CD14-positive monocyte (primary cell): ENCODE data around the gene PGLYRP2. TPM values are rescaled to one million over a fixed set of nuclear protein-coding genes. Genes with fewer than 3 reads are reported as not detected.
"Not testable (repeated sequence)": the region's sequence is repeated elsewhere in the genome, so short reads cannot be mapped to it uniquely, and the experiment has no call there.

Experiments
- DNase-seq, 3 donors: peaks; one replicate each; pipeline ENCODE4 v3.0.0-alpha.2; 2011 to 2022
- H2AFZ ChIP-seq: 2 replicates; pipeline ENCODE4 v1.6.0; 2012; ENCODE audit warnings: mild to moderate bottlenecking, low read depth, low read length, inconsistent platforms; ENCODE audit not compliant: insufficient read depth, poor library complexity, severe bottlenecking
- H3K27ac ChIP-seq, 2 donors: 1 replicate in 1 of 2; 2 replicates in 1 of 2; pipeline ENCODE4 v1.5.1; 2012 to 2013; ENCODE audit warnings: low read length in 2 of 2, control low read depth in 1 of 2, inconsistent platforms in 1 of 2, low read depth in 1 of 2, mild to moderate bottlenecking in 1 of 2
- H3K27me3 ChIP-seq, 2 donors: one replicate each; pipeline versions ENCODE4 v1.6.0 to v1.6.1; 2011 to 2013; ENCODE audit warnings: low read length in 2 of 2; ENCODE audit not compliant: control insufficient read depth in 2 of 2, insufficient read depth in 2 of 2
- H3K36me3 ChIP-seq, 2 donors: replicated peaks in 1 of 2; 1 replicate in 1 of 2; 2 replicates in 1 of 2; pipeline versions ENCODE4 v1.5.1 to v1.6.1; 2012 to 2013; ENCODE audit warnings: low read length in 2 of 2, control low read depth in 1 of 2, inconsistent platforms in 1 of 2, mild to moderate bottlenecking in 1 of 2; ENCODE audit not compliant: insufficient read depth in 2 of 2, control insufficient read depth in 1 of 2
- H3K4me1 ChIP-seq, 2 donors: 1 replicate in 1 of 2; 2 replicates in 1 of 2; pipeline versions ENCODE4 v1.5.1 to v1.6.1; 2012 to 2013; ENCODE audit warnings: low read length in 2 of 2, control low read depth in 1 of 2, inconsistent platforms in 1 of 2, mild to moderate bottlenecking in 1 of 2, moderate library complexity in 1 of 2; ENCODE audit not compliant: insufficient read depth in 2 of 2, control insufficient read depth in 1 of 2
- H3K4me2 ChIP-seq: replicated peaks from 2 replicates; pipeline ENCODE3; 2012; ENCODE audit warnings: low read length, moderate library complexity, mild to moderate bottlenecking; ENCODE audit not compliant: poor library complexity, severe bottlenecking; ENCODE audit errors: extremely low read depth
- H3K4me3 ChIP-seq, 3 experiments: fragments of 200-600 bp in 1 of 3; sonication (generic) in 1 of 3; replicated peaks in 1 of 3; 1 replicate in 2 of 3; 2 replicates in 1 of 3; pipeline ENCODE4 v1.5.1; 2011 to 2013; ENCODE audit warnings: low read length in 3 of 3, mild to moderate bottlenecking in 3 of 3, control low read depth in 2 of 3, low read depth in 2 of 3, inconsistent platforms in 1 of 3, moderate library complexity in 1 of 3
- H3K79me2 ChIP-seq: 2 replicates; pipeline ENCODE4 v1.6.0; 2012; ENCODE audit warnings: mild to moderate bottlenecking, control low read depth, inconsistent platforms, low read length, moderate library complexity; ENCODE audit not compliant: insufficient read depth
- H3K9ac ChIP-seq: 2 replicates; pipeline ENCODE4 v1.6.0; 2017; ENCODE audit warnings: low read length, mild to moderate bottlenecking; ENCODE audit not compliant: insufficient read depth, poor library complexity, severe bottlenecking
- H3K9me3 ChIP-seq, 2 donors: replicated peaks in 1 of 2; 1 replicate in 1 of 2; 2 replicates in 1 of 2; pipeline versions ENCODE4 v1.5.1 to v1.6.1; 2012 to 2013; ENCODE audit warnings: low read length in 2 of 2, control low read depth in 1 of 2; ENCODE audit not compliant: control insufficient read depth in 1 of 2, insufficient read depth in 1 of 2
- H4K20me1 ChIP-seq: 2 replicates; pipeline ENCODE4 v1.6.0; 2012; ENCODE audit warnings: mild to moderate bottlenecking, low read length, control low read depth, moderate library complexity; ENCODE audit not compliant: insufficient read depth
- H3K27ac Mint-ChIP-seq, 7 donors: one replicate each; pipeline ENCODE4 v1.8.0; 2020; ENCODE audit warnings: mild to moderate bottlenecking in 7 of 7, mixed read lengths in 7 of 7, moderate library complexity in 6 of 7, inconsistent platforms in 2 of 7
- H3K27me3 Mint-ChIP-seq, 3 donors: one replicate each; pipeline ENCODE4 v1.8.0; 2021 to 2022; ENCODE audit warnings: low read depth in 3 of 3, mild to moderate bottlenecking in 3 of 3, mixed read lengths in 3 of 3, moderate library complexity in 3 of 3, inconsistent platforms in 1 of 3
- H3K36me3 Mint-ChIP-seq, 2 donors: one replicate each; pipeline ENCODE4 v1.8.0; 2020; ENCODE audit warnings: mixed read lengths in 2 of 2, inconsistent platforms in 1 of 2, mild to moderate bottlenecking in 1 of 2
- H3K4me1 Mint-ChIP-seq: one replicate; pipeline ENCODE4 v1.8.0; 2020; ENCODE audit warnings: mild to moderate bottlenecking, mixed read lengths
- H3K4me3 Mint-ChIP-seq, 2 donors: one replicate each; pipeline ENCODE4 v1.8.0; 2020; ENCODE audit warnings: mild to moderate bottlenecking in 2 of 2, mixed read lengths in 2 of 2, moderate library complexity in 1 of 2
- H3K9me3 Mint-ChIP-seq, 7 donors: one replicate each; pipeline ENCODE4 v1.8.0; 2020 to 2022; ENCODE audit warnings: mixed read lengths in 7 of 7, mild to moderate bottlenecking in 6 of 7, moderate library complexity in 6 of 7, inconsistent platforms in 2 of 7
- WGBS: methylation state at CpG from one replicate; pipeline ENCODE4 v1.1.5; 2013; ENCODE audit warnings: missing lambda C conversion rate; ENCODE audit not compliant: insufficient coverage; 5-methylcytosine and 5-hydroxymethylcytosine counted together
- intact Hi-C, 2 donors: fragments of 100-400 bp; cut with micrococcal nuclease; formaldehyde crosslinking; loops; one replicate each; pipeline versions ENCODE4 v1.15.0 to v1.15.1; 2023
- polyA plus RNA-seq, 3 donors: library from polyadenylated mRNA; depleted of rRNA in 1 of 3; unstranded in 2 of 3; stranded (reverse) in 1 of 3; fragments of 300-500 nt in 2 of 3; fragments of >200 nt in 1 of 3; fragmentation: Illumina TruSeq in 2 of 3; gene quantifications; 1 replicate in 2 of 3; 2 replicates in 1 of 3; pipeline ENCODE4 v1.2.3, GENCODE V29; 2012 to 2021
- TF ChIP-seq, protein P1 (sequence below): fragments of 200-600 bp; IDR thresholded peaks from one replicate; pipeline ENCODE4 v1.8.0; 2022; ENCODE audit warnings: antibody characterized with exemption, mild to moderate bottlenecking

Gene PGLYRP2
- polyA plus RNA-seq, 3 donors: 0.03 to 0.32 (median 0.15) TPM

GRCh38 chr19:15475169-15475568, 4.1 kb downstream of the PGLYRP2 start:
- Histone ChIP-seq H3K36me3 (no peaks in the 10 kb centered on the region), H3K4me1 (peaks cover under 1 to 1% of the 10 kb centered on the region in 2 donors), H4K20me1 (no peaks in the 10 kb centered on the region), H2AFZ (no peak overlapping the region), H3K27ac (no peak overlapping the region), H3K4me3 (no peak overlapping the region), H3K9me3 (peaks cover 0 to 6% of the 10 kb centered on the region in 2 donors), H3K4me2 (no peak overlapping the region), H3K79me2 (no peaks in the 10 kb centered on the region), H3K27me3 (peaks cover 0 to 2% of the 10 kb centered on the region in 2 donors), H3K9ac (no peak overlapping the region)
- Mint-ChIP-seq H3K36me3 (no peaks in the 10 kb centered on the region), H3K4me1 (peaks cover 5% of the 10 kb centered on the region), H3K9me3 (peaks cover 0 to 15% (median 3%) of the 10 kb centered on the region in 7 donors), H3K27me3 (peaks cover 7 to 15% (median 12%) of the 10 kb centered on the region in 3 donors), H3K4me3 (no peak overlapping the region), H3K27ac (no peak overlapping the region)
- no CpG with 5 or more reads among the region's 4 CpGs for WGBS
- TF ChIP-seq, protein P1, sequence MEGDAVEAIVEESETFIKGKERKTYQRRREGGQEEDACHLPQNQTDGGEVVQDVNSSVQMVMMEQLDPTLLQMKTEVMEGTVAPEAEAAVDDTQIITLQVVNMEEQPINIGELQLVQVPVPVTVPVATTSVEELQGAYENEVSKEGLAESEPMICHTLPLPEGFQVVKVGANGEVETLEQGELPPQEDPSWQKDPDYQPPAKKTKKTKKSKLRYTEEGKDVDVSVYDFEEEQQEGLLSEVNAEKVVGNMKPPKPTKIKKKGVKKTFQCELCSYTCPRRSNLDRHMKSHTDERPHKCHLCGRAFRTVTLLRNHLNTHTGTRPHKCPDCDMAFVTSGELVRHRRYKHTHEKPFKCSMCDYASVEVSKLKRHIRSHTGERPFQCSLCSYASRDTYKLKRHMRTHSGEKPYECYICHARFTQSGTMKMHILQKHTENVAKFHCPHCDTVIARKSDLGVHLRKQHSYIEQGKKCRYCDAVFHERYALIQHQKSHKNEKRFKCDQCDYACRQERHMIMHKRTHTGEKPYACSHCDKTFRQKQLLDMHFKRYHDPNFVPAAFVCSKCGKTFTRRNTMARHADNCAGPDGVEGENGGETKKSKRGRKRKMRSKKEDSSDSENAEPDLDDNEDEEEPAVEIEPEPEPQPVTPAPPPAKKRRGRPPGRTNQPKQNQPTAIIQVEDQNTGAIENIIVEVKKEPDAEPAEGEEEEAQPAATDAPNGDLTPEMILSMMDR: no peak
- no peak for DNase-seq
- intact Hi-C loops: loop anchor here in 1 of 2 donors (10.0 kb wide), 1 partner anchor 80 kb away; no protein-coding TSS in a partner anchor

DNA sequence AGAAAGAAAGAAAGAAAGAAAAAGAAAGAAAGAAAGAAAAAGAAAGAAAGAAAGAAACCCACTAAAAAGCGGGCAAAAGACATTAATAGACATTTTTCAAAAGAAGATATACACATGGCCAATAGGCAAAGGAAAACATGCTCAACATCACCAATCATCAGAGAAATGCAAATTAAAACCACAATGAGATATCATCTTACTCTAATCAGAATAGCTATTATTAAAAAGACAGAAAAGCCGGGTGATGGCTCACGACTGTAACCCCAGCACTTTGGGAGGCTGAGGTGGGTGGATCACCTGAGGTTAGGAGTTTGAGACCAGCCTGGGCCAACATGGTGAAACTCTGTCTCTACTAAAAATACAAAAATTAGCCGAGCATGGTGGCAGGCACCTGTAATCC, 5.5 kb downstream of the PGLYRP2 start:
- intact Hi-C loops: loop anchor here in 1 of 2 donors (10.0 kb wide), 1 partner anchor 81 kb away; no protein-coding TSS in a partner anchor
- H3K9me3 ChIP-seq, H3K36me3 Mint-ChIP-seq, DNase-seq, H3K4me3 Mint-ChIP-seq, H3K9ac ChIP-seq, H4K20me1 ChIP-seq, H2AFZ ChIP-seq, H3K4me2 ChIP-seq, H3K36me3 ChIP-seq, H3K27ac Mint-ChIP-seq, H3K4me3 ChIP-seq, H3K27ac ChIP-seq, H3K79me2 ChIP-seq, H3K27me3 ChIP-seq: not testable (repeated sequence)
- peaks cover 13 to 15% of the 10 kb centered on the region in 2 donors for H3K4me1 ChIP-seq
- Mint-ChIP-seq H3K27me3 (peaks cover 18 to 26% (median 24%) of the 10 kb centered on the region in 3 donors), H3K9me3 (peaks cover 0 to 15% (median 6%) of the 10 kb centered on the region in 7 donors), H3K4me1 (peaks cover 14% of the 10 kb centered on the region)
- no CpG with 5 or more reads among the region's 4 CpGs for WGBS
